AG10803 (cell line): ENCODE results near the gene KCNQ1OT1.

Experiments used
- DNase-seq: peaks from one replicate; pipeline ENCODE4 v3.0.0; 2010; ENCODE audit warnings: low read depth
- H3K4me3 ChIP-seq: 2 replicates; pipeline ENCODE4 v1.5.1; 2011; ENCODE audit warnings: mild to moderate bottlenecking, low read length, control low read depth
- TF ChIP-seq, protein P1 (sequence below): conservative IDR thresholded peaks from 2 replicates; pipeline ENCODE4 v1.5.1; 2011; ENCODE audit warnings: mild to moderate bottlenecking, low read length, control low read depth, inconsistent platforms

Gene KCNQ1OT1

GRCh38 chr11:2609345-2609744, 90.4 kb downstream of the KCNQ1OT1 start:
- no peak for DNase-seq
- no peak overlapping the region for H3K4me3 ChIP-seq
- TF ChIP-seq, protein P1, sequence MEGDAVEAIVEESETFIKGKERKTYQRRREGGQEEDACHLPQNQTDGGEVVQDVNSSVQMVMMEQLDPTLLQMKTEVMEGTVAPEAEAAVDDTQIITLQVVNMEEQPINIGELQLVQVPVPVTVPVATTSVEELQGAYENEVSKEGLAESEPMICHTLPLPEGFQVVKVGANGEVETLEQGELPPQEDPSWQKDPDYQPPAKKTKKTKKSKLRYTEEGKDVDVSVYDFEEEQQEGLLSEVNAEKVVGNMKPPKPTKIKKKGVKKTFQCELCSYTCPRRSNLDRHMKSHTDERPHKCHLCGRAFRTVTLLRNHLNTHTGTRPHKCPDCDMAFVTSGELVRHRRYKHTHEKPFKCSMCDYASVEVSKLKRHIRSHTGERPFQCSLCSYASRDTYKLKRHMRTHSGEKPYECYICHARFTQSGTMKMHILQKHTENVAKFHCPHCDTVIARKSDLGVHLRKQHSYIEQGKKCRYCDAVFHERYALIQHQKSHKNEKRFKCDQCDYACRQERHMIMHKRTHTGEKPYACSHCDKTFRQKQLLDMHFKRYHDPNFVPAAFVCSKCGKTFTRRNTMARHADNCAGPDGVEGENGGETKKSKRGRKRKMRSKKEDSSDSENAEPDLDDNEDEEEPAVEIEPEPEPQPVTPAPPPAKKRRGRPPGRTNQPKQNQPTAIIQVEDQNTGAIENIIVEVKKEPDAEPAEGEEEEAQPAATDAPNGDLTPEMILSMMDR = no peak

DNA sequence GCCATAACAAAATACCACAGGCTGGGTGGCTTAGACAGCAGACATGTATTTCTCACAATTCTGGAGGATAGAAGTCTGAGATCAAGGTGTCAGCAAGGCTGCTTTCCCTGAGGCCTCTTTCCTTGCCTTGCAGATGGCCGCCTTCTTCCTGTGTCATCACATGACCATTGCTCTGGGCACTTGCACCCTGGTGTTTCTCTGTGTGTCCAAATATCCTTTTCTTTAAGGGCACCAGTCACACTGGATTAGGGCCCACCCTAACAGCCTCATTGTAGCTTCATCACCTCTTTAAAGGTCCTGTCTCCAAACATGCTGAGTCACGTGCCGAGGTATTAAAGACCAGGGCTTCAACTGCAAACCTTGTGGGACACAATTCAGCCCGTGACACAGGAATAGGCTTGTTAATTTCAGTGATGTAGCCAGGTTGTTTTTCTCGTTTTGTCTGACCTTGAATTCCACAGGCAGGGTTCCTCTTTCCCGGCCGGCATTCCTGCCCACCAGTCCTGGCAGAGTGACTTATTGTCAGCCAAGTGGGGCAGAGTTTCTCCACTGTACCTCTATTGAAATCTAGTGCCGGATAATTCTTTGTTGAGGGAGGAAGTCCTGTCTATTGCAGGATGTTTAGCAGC, 100.1 kb downstream of the KCNQ1OT1 start:
- TF ChIP-seq, protein P1 = no peak
- no peak for DNase-seq

DNA sequence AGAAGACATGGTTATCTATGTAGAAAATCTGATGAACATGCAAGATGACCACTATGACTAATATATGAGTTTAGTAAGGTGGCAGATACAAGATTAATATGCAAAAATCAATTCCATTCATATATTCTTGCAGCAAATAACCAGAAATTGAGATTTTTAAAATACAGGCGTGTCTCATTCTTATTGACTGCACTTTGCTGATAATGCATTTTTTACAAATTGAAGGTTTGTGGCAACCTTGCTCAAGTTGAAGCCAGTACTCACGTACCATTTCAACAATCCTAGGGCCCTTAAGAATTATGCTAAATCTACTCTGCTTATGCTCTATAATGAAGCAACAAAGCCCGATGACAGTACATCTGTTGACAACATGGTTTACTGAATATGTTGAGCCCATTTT, 104.6 kb downstream of the KCNQ1OT1 start:
- DNase-seq = no peak
- no peak overlapping the region for H3K4me3 ChIP-seq
- TF ChIP-seq, protein P1 = no peak

More for the DNA sequence above, 100.1 kb downstream of the KCNQ1OT1 start:
- no peak overlapping the region for H3K4me3 ChIP-seq

- H3K4me3 ChIP-seq = no peak overlapping the region
- DNase-seq = no peak
- TF ChIP-seq, protein P1 = no peak
Measured at GRCh38 chr11:2594267-2594666, 105.5 kb downstream of the KCNQ1OT1 start.

- no peak overlapping the region for H3K4me3 ChIP-seq
- TF ChIP-seq, protein P1 = no peak
- DNase-seq = no peak
Measured at GRCh38 chr11:2593393-2593950, 106.3 kb downstream of the KCNQ1OT1 start.

- TF ChIP-seq, protein P1 = no peak
- no peak overlapping the region for H3K4me3 ChIP-seq
- no peak for DNase-seq
Measured at GRCh38 chr11:2592559-2593392, 107.0 kb downstream of the KCNQ1OT1 start.
